Adipocyte (in vitro differentiated cells): ENCODE measurements around the gene ABHD4.
"Not testable (repeated sequence)": the region's sequence is repeated elsewhere in the genome, so short reads cannot be mapped to it uniquely, and the experiment has no call there.

Experiments
- DNase-seq: peaks from one replicate; pipeline ENCODE4 v3.0.0-alpha.2; 2015; ENCODE audit warnings: low read depth
- H3K27me3 ChIP-seq: replicated peaks from 2 replicates; pipeline ENCODE4 v1.7.0; 2013; ENCODE audit warnings: mild to moderate bottlenecking, low read length, moderate library complexity; ENCODE audit not compliant: control insufficient read depth, insufficient read depth
- H3K36me3 ChIP-seq: 2 replicates; pipeline ENCODE4 v1.7.0; 2013; ENCODE audit warnings: low read length, mild to moderate bottlenecking, moderate library complexity; ENCODE audit not compliant: control insufficient read depth, insufficient read depth, severe bottlenecking
- H3K4me1 ChIP-seq: 2 replicates; pipeline ENCODE4 v1.7.0; 2013; ENCODE audit warnings: mild to moderate bottlenecking, low read length, moderate library complexity; ENCODE audit not compliant: control insufficient read depth, insufficient read depth
- H3K4me3 ChIP-seq: 2 replicates; pipeline ENCODE4 v1.7.0; 2013; ENCODE audit warnings: mild to moderate bottlenecking, low read length, moderate library complexity
- H3K9ac ChIP-seq: 2 replicates; pipeline ENCODE4 v1.7.0; 2013; ENCODE audit warnings: mild to moderate bottlenecking, low read length, moderate library complexity
- H3K9me3 ChIP-seq: 2 replicates; pipeline ENCODE4 v1.7.0; 2013; ENCODE audit warnings: mild to moderate bottlenecking, low read length, moderate library complexity; ENCODE audit not compliant: control insufficient read depth

Gene ABHD4

GRCh38 chr14:22564463-22564862 is 33.6 kb upstream of the ABHD4 start:
- Histone ChIP-seq H3K4me3 (no peak overlapping the region), H3K36me3 (peaks cover 74% of the 10 kb centered on the region), H3K9me3 (no peaks in the 10 kb centered on the region), H3K27me3 (no peaks in the 10 kb centered on the region), H3K4me1 (no peaks in the 10 kb centered on the region), H3K9ac (no peak overlapping the region)
- no peak for DNase-seq

DNA sequence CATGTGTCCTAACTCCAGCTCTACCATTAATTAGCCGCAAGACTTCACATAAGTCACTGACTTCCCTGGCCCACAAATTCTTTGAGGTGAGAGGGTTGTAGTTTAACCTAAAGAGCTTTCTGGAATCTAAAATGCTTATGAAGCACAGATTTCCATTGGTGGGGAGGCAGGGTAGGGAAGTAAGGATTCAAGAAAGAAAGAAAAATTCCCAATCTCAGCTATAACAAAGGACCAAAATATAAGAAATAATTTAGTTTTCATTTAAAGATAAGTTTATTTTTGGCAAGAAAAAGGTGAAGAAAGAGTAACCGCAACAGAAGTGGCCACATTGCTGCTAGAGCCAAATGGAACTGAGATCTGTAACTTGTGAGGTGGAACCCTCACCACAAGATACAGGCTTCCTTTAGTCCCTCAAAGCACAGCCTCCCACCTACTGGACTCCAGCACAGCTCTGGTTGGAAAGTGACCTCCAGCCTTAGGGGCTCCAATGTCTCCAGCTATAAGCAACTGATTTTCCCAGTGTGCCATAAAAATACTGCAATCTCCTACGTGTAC is 32.6 kb upstream of the ABHD4 start:
- Histone ChIP-seq H3K27me3 (no peaks in the 10 kb centered on the region), H3K36me3 (peaks cover 83% of the 10 kb centered on the region), H3K9me3 (no peaks in the 10 kb centered on the region), H3K9ac (no peak overlapping the region), H3K4me3 (no peak overlapping the region), H3K4me1 (peaks cover 4% of the 10 kb centered on the region)
- DNase-seq: no peak

DNA sequence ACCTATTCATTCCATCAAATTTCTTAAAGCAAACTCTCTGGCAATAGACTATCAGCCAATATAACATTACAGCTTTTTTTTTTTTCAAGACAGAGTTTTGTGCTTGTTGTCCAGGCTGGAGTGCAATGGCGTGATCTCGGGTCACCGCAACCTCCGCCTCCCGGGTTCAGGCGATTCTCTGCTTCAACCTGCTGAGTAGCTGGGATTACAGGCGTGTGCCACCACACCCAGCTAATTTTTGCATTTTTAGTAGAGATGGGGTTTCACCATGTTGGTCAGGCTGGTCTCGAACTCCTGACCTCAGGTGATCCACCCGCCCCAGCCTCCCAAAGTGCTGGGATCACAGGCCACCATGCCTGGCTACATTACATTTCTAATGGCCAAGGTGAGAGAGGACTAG is 31.8 kb upstream of the ABHD4 start:
- peaks cover 81% of the 10 kb centered on the region for H3K36me3 ChIP-seq
- not testable (repeated sequence) for H3K9ac ChIP-seq, H3K9me3 ChIP-seq, DNase-seq, H3K27me3 ChIP-seq, H3K4me3 ChIP-seq
- peaks cover 12% of the 10 kb centered on the region for H3K4me1 ChIP-seq

GRCh38 chr14:22566845-22567244 is 31.3 kb upstream of the ABHD4 start:
- Histone ChIP-seq H3K9ac (no peak overlapping the region), H3K36me3 (peaks cover 85% of the 10 kb centered on the region), H3K27me3 (no peaks in the 10 kb centered on the region), H3K4me3 (no peak overlapping the region), H3K9me3 (no peaks in the 10 kb centered on the region), H3K4me1 (peaks cover 17% of the 10 kb centered on the region)
- DNase-seq: no peak

DNA sequence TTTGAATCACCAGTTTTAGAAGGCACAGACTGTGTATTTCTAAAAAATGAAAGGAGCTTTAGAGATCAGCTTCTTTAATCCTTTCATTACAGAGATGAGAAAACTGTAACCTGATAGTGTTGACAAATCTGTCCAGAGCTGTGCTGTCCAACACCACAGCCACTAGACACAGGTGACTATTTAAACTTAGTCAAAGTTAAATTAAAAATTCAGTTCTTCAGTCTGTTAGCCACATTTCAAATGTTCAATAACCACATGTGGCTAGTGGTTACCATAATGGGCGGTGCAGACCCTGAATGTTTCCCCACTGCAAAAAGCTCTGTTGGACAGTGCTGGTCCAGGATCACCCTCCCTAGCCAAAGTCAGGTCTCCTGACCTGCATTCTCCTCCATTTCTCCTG is 30.7 kb upstream of the ABHD4 start:
- peaks cover 82% of the 10 kb centered on the region for H3K36me3 ChIP-seq
- no peak for DNase-seq
- no peak overlapping the region for H3K4me3 ChIP-seq
- H3K27me3 ChIP-seq: no peaks in the 10 kb centered on the region
- H3K9ac ChIP-seq: no peak overlapping the region
- H3K9me3 ChIP-seq: no peaks in the 10 kb centered on the region
- H3K4me1 ChIP-seq: peaks cover 23% of the 10 kb centered on the region

DNA sequence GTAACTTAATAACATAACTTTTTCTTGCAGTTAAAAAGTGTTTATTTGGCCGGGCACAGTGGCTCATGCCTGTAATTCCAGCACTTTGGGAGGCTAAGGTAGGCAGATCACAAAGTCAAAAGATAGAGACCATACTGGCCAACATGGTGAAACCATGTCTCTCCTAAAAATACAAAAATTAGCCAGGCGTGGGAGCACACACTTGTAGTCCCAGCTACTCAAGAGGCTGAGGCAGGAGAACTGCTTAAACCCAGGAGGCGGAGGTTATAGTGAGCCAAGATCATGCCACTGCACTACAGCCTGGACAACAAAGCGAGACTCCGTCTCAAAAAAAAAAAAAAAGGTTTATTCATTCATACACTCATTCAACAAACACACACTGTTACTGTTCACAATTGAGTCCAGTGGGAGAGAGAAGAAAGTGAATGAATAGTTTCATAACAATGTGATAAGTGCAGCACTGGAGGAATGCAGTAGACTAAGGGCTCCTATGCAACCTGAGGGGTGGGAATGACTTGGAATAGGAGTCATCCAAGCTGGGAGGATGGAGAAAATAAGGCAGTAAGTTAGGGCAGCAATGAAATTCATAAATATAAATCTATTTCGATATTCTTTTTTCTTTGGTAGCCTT is 28.9 kb upstream of the ABHD4 start:
- no peaks in the 10 kb centered on the region for H3K27me3 ChIP-seq
- H3K9me3 ChIP-seq: no peaks in the 10 kb centered on the region
- H3K9ac ChIP-seq: peak overlapping the region; percentile 74
- no peak for DNase-seq
- H3K4me3 ChIP-seq: no peak overlapping the region
- peaks cover 79% of the 10 kb centered on the region for H3K36me3 ChIP-seq
- H3K4me1 ChIP-seq: peaks cover 32% of the 10 kb centered on the region

GRCh38 chr14:22569737-22570131 is 28.4 kb upstream of the ABHD4 start:
- Histone ChIP-seq H3K9ac (peak overlapping the region; percentile 74), H3K4me1 (peaks cover 32% of the 10 kb centered on the region), H3K9me3 (no peaks in the 10 kb centered on the region), H3K27me3 (no peaks in the 10 kb centered on the region), H3K36me3 (peaks cover 79% of the 10 kb centered on the region), H3K4me3 (no peak overlapping the region)
- DNase-seq: no peak

DNA sequence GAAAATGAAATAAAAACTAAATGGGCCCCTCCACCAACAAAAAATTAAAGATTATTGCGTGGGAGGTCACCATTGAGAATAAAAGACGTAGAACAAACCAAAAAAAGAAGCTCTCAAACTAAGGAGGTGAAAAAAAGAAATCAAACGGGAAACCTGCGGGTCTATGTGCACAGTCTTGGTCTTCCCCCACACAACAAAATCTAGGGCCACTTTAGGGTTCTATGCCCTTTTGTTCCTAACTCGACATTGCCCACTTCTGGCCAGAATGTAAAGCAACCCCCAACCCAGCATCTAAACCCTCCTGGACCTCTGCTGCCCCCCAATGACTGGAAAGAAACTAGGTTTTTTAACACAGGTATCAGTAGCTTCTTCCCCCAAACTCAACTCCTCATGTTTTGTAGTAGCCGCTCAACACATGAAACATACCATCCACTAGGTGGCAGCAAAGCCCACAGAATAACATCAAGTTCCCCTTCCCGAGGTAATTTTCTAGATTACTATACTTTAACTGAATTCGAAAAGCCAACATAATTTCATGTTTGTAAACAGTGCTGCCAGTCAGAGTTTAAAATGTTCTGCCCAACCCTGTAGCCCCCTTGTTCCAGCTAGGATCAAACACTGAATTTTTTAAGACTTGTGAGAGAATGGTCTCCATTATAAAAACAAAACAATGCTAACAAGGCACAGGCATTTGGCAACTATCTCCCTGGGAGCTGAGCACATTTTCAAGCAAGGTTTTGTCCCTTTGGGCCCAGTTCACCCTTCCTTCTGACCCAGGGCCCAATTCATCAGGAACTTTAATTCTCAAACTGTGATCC is 27.8 kb upstream of the ABHD4 start:
- peak overlapping the region; percentile 74 for H3K9ac ChIP-seq
- H3K9me3 ChIP-seq: no peaks in the 10 kb centered on the region
- no peak overlapping the region for H3K4me3 ChIP-seq
- peaks cover 78% of the 10 kb centered on the region for H3K36me3 ChIP-seq
- peaks cover 32% of the 10 kb centered on the region for H3K4me1 ChIP-seq
- DNase-seq: peak; percentile 94
- H3K27me3 ChIP-seq: no peaks in the 10 kb centered on the region

- Histone ChIP-seq H3K4me3 (no peak overlapping the region), H3K4me1 (peaks cover 32% of the 10 kb centered on the region), H3K9me3 (no peaks in the 10 kb centered on the region), H3K36me3 (peaks cover 58% of the 10 kb centered on the region), H3K9ac (peak overlapping the region; percentile 77), H3K27me3 (no peaks in the 10 kb centered on the region)
- DNase-seq: peak; percentile 72
Measured at GRCh38 chr14:22572562-22573058, 25.5 kb upstream of the ABHD4 start.

DNA sequence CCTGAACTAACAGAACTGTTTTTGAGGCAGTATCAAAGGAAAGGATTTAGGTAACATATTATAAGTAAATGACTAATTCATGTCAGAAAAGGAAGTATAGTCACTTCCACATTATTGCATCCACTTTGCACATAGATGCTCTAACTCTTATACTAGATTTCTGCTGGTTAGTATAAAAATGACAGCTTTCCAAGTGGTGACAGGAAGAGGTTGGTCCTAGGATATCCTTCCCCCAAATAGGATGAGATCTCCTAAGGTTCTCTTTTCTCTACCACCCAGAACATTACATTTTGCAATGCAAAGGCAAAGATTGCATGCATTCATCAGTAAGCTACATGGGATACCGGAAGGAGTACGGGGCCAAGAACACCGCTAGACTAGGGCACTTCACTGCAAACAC is 24.3 kb upstream of the ABHD4 start:
- Histone ChIP-seq H3K27me3 (no peaks in the 10 kb centered on the region), H3K4me3 (no peak overlapping the region), H3K9me3 (no peaks in the 10 kb centered on the region), H3K36me3 (peaks cover 48% of the 10 kb centered on the region), H3K4me1 (peaks cover 32% of the 10 kb centered on the region), H3K9ac (no peak overlapping the region)
- DNase-seq: no peak

GRCh38 chr14:22577334-22577908 is 20.7 kb upstream of the ABHD4 start:
- Histone ChIP-seq H3K9ac (no peak overlapping the region), H3K9me3 (no peaks in the 10 kb centered on the region), H3K36me3 (peaks cover 33% of the 10 kb centered on the region), H3K4me1 (peaks cover 9% of the 10 kb centered on the region), H3K4me3 (no peak overlapping the region), H3K27me3 (no peaks in the 10 kb centered on the region)
- DNase-seq: no peak
